ENCODE results near the gene CNTNAP5.

CNTNAP5 gene

DNA sequence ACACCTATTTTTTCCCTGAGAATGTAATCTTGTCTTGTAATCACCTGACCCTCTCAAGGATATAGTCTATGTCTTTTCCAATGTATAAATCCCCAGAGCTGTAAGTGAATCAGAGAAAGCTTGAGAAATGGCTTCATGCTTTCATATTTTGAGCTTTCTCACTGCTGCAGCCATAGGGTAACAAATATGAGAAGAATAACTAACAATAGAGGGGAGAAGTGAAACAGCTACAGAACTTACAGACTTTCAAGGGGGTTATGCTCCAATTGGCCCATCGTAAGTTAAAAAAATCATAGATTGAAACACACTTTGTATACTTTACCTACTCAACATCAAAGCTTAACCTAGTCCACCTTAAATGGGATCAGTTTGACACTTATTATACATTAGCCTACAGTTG is 111.0 kb downstream of the CNTNAP5 start:
- no peak for TF ChIP-seq POLR2A (IDR thresholded peaks at IDR 0.05; ENCODE audit: extremely low read depth, insufficient read length)
- TF ChIP-seq, protein P1, sequence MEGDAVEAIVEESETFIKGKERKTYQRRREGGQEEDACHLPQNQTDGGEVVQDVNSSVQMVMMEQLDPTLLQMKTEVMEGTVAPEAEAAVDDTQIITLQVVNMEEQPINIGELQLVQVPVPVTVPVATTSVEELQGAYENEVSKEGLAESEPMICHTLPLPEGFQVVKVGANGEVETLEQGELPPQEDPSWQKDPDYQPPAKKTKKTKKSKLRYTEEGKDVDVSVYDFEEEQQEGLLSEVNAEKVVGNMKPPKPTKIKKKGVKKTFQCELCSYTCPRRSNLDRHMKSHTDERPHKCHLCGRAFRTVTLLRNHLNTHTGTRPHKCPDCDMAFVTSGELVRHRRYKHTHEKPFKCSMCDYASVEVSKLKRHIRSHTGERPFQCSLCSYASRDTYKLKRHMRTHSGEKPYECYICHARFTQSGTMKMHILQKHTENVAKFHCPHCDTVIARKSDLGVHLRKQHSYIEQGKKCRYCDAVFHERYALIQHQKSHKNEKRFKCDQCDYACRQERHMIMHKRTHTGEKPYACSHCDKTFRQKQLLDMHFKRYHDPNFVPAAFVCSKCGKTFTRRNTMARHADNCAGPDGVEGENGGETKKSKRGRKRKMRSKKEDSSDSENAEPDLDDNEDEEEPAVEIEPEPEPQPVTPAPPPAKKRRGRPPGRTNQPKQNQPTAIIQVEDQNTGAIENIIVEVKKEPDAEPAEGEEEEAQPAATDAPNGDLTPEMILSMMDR (IDR thresholded peaks at IDR 0.05; ENCODE audit: low read depth, low read length): no peak
- TF ChIP-seq, protein P2, sequence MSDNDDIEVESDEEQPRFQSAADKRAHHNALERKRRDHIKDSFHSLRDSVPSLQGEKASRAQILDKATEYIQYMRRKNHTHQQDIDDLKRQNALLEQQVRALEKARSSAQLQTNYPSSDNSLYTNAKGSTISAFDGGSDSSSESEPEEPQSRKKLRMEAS (IDR thresholded peaks at IDR 0.05; ENCODE audit: low read depth, low read length): no peak
- no peak for TF ChIP-seq MYC (IDR thresholded peaks at IDR 0.05; ENCODE audit: low read depth, low read length)
- no peak for DNase-seq (ENCODE audit: low read depth)
- no peak overlapping the region for H3K4me3 ChIP-seq (ENCODE audit: low read depth, low read length)

DNA sequence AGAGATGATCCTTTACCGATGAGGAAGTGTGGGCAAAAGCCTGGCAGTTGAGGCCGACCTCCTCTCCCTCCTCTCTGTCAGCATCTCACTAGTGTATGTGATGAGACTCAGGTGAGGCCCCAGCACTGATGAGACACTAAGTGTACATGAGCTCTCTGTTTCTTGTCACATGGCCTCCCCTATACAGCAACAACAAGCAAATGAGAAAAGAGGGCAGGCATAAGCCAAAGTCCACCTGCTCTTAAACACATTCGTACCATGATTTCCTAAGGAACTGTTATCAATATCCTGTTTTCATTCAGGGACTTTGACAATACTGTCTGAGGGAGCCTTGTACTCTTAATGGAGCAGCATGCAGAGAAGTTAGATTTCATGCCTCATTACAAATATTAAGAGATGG is 113.0 kb downstream of the CNTNAP5 start:
- TF ChIP-seq MYC (IDR thresholded peaks at IDR 0.05; ENCODE audit: low read depth, low read length) (no peak), POLR2A (IDR thresholded peaks at IDR 0.05; ENCODE audit: extremely low read depth, insufficient read length) (no peak)
- TF ChIP-seq, protein P1 (IDR thresholded peaks at IDR 0.05; ENCODE audit: low read depth, low read length): no peak
- TF ChIP-seq, protein P2 (IDR thresholded peaks at IDR 0.05; ENCODE audit: low read depth, low read length): no peak
- DNase-seq (ENCODE audit: low read depth): no peak
- H3K4me3 ChIP-seq (ENCODE audit: low read depth, low read length): no peak overlapping the region

- no peak for DNase-seq (ENCODE audit: low read depth)
- no peak overlapping the region for H3K4me3 ChIP-seq (ENCODE audit: low read depth, low read length)
- TF ChIP-seq MYC (IDR thresholded peaks at IDR 0.05; ENCODE audit: low read depth, low read length): no peak
Measured at GRCh38 chr2:124145982-124146381, 120.9 kb downstream of the CNTNAP5 start.

GRCh38 chr2:124147552-124147951 is 122.5 kb downstream of the CNTNAP5 start:
- H3K4me3 ChIP-seq (ENCODE audit: low read depth, low read length): no peak overlapping the region
- TF ChIP-seq MYC (IDR thresholded peaks at IDR 0.05; ENCODE audit: low read depth, low read length): no peak
- TF ChIP-seq, protein P2 (IDR thresholded peaks at IDR 0.05; ENCODE audit: low read depth, low read length): no peak
- TF ChIP-seq, protein P1 (IDR thresholded peaks at IDR 0.05; ENCODE audit: low read depth, low read length): no peak
- no peak for TF ChIP-seq POLR2A (IDR thresholded peaks at IDR 0.05; ENCODE audit: extremely low read depth, insufficient read length)
- no peak for DNase-seq (ENCODE audit: low read depth)

DNA sequence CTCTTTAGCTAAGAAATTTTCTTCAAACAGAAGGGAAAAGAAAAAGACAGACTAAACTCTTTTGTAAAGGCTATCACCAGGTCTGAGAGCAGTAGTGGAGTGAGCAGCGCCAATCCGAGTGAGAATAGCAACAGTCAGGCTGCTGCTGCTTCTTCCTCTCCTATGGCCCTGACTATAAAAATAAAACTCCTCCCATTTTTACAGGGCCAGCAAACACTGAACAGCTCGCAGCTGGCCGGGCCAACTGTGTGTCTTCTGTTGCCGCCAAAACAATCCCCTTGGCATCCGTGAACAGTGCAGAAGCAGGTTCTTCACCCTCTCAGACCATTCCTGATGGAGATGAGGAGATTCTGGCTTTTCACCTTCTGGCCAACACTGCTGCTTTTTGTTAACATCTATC is 124.5 kb downstream of the CNTNAP5 start:
- TF ChIP-seq POLR2A (IDR thresholded peaks at IDR 0.05; ENCODE audit: extremely low read depth, insufficient read length): no peak
- TF ChIP-seq, protein P1 (IDR thresholded peaks at IDR 0.05; ENCODE audit: low read depth, low read length): no peak
- TF ChIP-seq, protein P2 (IDR thresholded peaks at IDR 0.05; ENCODE audit: low read depth, low read length): no peak
- no peak for TF ChIP-seq MYC (IDR thresholded peaks at IDR 0.05; ENCODE audit: low read depth, low read length)
- H3K4me3 ChIP-seq (ENCODE audit: low read depth, low read length): no peak overlapping the region
- no peak for DNase-seq (ENCODE audit: low read depth)

- no peak overlapping the region for H3K4me3 ChIP-seq (ENCODE audit: low read depth, low read length)
- no peak for DNase-seq (ENCODE audit: low read depth)
- TF ChIP-seq MYC (IDR thresholded peaks at IDR 0.05; ENCODE audit: low read depth, low read length) (no peak), POLR2A (IDR thresholded peaks at IDR 0.05; ENCODE audit: extremely low read depth, insufficient read length) (no peak)
- TF ChIP-seq, protein P1 (IDR thresholded peaks at IDR 0.05; ENCODE audit: low read depth, low read length): no peak
- TF ChIP-seq, protein P2 (IDR thresholded peaks at IDR 0.05; ENCODE audit: low read depth, low read length): no peak
Measured at GRCh38 chr2:124151691-124152090, 126.6 kb downstream of the CNTNAP5 start.
